Upper lobe of left lung (tissue), 6 donors: ENCODE measurements around the gene APOBEC3G. TPM values are rescaled to one million over a fixed set of nuclear protein-coding genes. Genes with fewer than 3 reads are reported as not detected.

Experiments used
- ATAC-seq, 2 donors: fragments of 200-7000 bp; cut with Tn5 transposase; one replicate each; pipeline ENCODE4 v1.9.1; 2022; ENCODE audit warnings: mild to moderate bottlenecking in 2 of 2, moderate library complexity in 2 of 2; ENCODE audit not compliant: low FRiP score in 2 of 2
- DNase-seq, 2 donors: peaks; one replicate each; pipeline ENCODE4 v3.0.0-alpha.2; 2019 to 2020
- H3K27ac ChIP-seq, 4 donors: fragments of 200-600 bp; sonication (generic); one replicate each; pipeline ENCODE4 v1.5.1; 2016 to 2019
- H3K27me3 ChIP-seq, 4 donors: fragments of 200-600 bp; sonication (generic); one replicate each; pipeline ENCODE4 v1.5.1; 2017 to 2019
- H3K36me3 ChIP-seq, 4 donors: fragments of 200-600 bp; sonication (generic); one replicate each; pipeline ENCODE4 v1.5.1; 2016 to 2019
- H3K4me1 ChIP-seq, 4 donors: fragments of 200-600 bp; sonication (generic); one replicate each; pipeline ENCODE4 v1.5.1; 2018 to 2019
- H3K4me3 ChIP-seq, 4 donors: fragments of 200-600 bp; sonication (generic); one replicate each; pipeline ENCODE4 v1.5.1; 2017 to 2019; ENCODE audit warnings: mild to moderate bottlenecking in 2 of 4, moderate library complexity in 1 of 4
- H3K9me3 ChIP-seq, 4 donors: fragments of 200-600 bp; sonication (generic); one replicate each; pipeline ENCODE4 v1.5.1; 2018 to 2019
- EP300 ChIP-seq, 4 donors: sonication (generic); formaldehyde crosslinking; IDR thresholded peaks; one replicate each; pipeline ENCODE4 v1.5.1; 2017; ENCODE audit warnings: antibody characterized with exemption in 4 of 4, control low read depth in 2 of 4
- POLR2A ChIP-seq, 4 donors: fragments of 450-650 bp; IDR thresholded peaks; one replicate each; pipeline ENCODE4 v1.5.1; 2016 to 2017; ENCODE audit warnings: antibody characterized with exemption in 4 of 4, mild to moderate bottlenecking in 2 of 4
- POLR2AphosphoS5 ChIP-seq, 2 donors: sonication (generic); formaldehyde crosslinking; IDR thresholded peaks; one replicate each; pipeline ENCODE4 v1.5.1; 2017; ENCODE audit warnings: antibody characterized with exemption in 2 of 2
- WGBS, 2 donors: methylation state at CpG; one replicate each; pipeline ENCODE4 v1.1.5; 2017 to 2018; 5-methylcytosine and 5-hydroxymethylcytosine counted together
- total RNA-seq, 6 donors: library from RNA; depleted of rRNA in 4 of 6; stranded (reverse); fragments of >200 nt in 4 of 6; gene quantifications; one replicate each; pipeline versions ENCODE4 v1.1.0 to v1.2.1, GENCODE V29; 2016 to 2021
- TF ChIP-seq, protein P1 (sequence below), 6 experiments: fragments of 450-650 bp in 4 of 6; fragments of 200-600 bp in 2 of 6; sonication (generic) in 2 of 6; IDR thresholded peaks; one replicate each; pipeline ENCODE4 v1.5.1; 2016 to 2019; ENCODE audit warnings: antibody characterized with exemption in 6 of 6
- donor health status: DM: no; HTN: no; CAD: no; lungs with moderate emphysema.
- donor health status: DM: no; HTN: yes; CAD: no; lungs with severe emphysema.

The APOBEC3G gene
- total RNA-seq, 6 donors from 2014 or later, result 10.2 to 38.8 (median 15.8) TPM

DNA sequence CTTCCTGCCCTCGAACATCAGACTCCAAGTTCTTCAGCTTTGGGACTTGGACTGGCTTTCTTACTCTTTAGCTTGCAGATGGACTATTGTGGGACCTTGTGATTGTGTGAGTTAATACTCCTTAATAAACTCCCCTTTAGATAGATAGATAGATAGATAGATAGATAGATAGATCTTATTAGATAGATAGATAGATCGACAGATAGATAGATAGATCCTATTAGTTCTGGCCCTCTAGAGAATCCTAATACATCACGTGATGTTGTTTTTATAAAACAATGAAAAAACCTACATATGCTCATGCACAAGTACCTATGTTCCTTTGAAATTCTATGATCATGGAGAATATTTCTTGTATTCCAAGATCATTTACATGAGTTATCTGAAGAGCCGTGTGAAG lies 43.9 kb downstream of the APOBEC3G start:
- Histone ChIP-seq H3K4me3 (no peak overlapping the region), H3K4me1 (peaks cover 0 to 7% (median 2%) of the 10 kb centered on the region in 4 donors), H3K27me3 (no peaks in the 10 kb centered on the region), H3K27ac (no peak overlapping the region), H3K36me3 (no peaks in the 10 kb centered on the region), H3K9me3 (no peaks in the 10 kb centered on the region)
- DNase-seq (no peak), ATAC-seq (no peak)
- WGBS, 2 donors, result 92% methylated on average over 4 of the region's 4 CpGs
- TF ChIP-seq POLR2A (IDR thresholded peaks at IDR 0.05) (no peak), EP300 (IDR thresholded peaks at IDR 0.05) (no peak), POLR2AphosphoS5 (IDR thresholded peaks at IDR 0.05) (no peak)
- TF ChIP-seq, protein P1, sequence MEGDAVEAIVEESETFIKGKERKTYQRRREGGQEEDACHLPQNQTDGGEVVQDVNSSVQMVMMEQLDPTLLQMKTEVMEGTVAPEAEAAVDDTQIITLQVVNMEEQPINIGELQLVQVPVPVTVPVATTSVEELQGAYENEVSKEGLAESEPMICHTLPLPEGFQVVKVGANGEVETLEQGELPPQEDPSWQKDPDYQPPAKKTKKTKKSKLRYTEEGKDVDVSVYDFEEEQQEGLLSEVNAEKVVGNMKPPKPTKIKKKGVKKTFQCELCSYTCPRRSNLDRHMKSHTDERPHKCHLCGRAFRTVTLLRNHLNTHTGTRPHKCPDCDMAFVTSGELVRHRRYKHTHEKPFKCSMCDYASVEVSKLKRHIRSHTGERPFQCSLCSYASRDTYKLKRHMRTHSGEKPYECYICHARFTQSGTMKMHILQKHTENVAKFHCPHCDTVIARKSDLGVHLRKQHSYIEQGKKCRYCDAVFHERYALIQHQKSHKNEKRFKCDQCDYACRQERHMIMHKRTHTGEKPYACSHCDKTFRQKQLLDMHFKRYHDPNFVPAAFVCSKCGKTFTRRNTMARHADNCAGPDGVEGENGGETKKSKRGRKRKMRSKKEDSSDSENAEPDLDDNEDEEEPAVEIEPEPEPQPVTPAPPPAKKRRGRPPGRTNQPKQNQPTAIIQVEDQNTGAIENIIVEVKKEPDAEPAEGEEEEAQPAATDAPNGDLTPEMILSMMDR (IDR thresholded peaks at IDR 0.05), result no peak

DNA sequence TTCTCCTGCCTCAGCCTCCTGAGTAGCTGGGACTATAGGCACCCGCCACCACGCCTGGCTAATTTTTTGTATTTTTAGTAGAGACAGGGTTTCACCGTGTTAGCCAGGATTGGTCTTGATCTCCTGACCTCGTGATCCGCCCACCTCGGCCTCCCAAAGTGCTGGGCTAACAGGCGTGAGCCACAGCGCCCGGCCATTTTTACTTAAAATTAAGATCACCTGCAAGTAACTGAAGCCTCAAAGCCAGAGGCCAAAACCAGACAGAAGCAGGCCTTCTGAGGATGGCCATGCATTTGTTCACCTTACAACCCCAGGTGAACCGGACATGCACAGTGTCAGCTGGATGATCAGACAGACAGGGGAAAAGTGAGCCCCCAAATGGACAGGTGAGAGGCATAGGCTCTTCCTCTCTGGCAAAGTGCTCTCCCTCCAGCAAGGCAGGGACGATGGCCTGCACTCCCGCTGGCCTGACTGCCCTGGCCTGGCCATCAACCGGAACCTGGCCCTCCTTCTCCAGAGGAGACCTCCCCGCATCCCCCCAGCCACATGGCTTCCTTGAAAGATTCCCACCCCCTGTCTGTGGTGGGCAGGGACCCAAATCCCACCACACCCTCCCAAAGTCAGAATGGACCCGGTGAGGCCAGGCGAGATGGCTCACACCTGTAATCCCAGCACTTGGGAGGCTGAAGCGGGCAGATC lies 45.8 kb downstream of the APOBEC3G start:
- peaks cover 0 to 7% (median 2%) of the 10 kb centered on the region in 4 donors for H3K4me1 ChIP-seq
- H3K27ac ChIP-seq, result no peak overlapping the region
- DNase-seq, result no peak
- no peaks in the 10 kb centered on the region for H3K9me3 ChIP-seq
- no peaks in the 10 kb centered on the region for H3K27me3 ChIP-seq
- TF ChIP-seq, protein P1 (IDR thresholded peaks at IDR 0.05), result no peak
- TF ChIP-seq POLR2A (IDR thresholded peaks at IDR 0.05), result no peak
- no peak for TF ChIP-seq POLR2AphosphoS5 (IDR thresholded peaks at IDR 0.05)
- no peak for TF ChIP-seq EP300 (IDR thresholded peaks at IDR 0.05)
- no peaks in the 10 kb centered on the region for H3K36me3 ChIP-seq
- no peak overlapping the region for H3K4me3 ChIP-seq
- no peak for ATAC-seq
- WGBS, 2 donors, result 96 to 97% methylated on average over 11 to 17 of the region's 17 CpGs

DNA sequence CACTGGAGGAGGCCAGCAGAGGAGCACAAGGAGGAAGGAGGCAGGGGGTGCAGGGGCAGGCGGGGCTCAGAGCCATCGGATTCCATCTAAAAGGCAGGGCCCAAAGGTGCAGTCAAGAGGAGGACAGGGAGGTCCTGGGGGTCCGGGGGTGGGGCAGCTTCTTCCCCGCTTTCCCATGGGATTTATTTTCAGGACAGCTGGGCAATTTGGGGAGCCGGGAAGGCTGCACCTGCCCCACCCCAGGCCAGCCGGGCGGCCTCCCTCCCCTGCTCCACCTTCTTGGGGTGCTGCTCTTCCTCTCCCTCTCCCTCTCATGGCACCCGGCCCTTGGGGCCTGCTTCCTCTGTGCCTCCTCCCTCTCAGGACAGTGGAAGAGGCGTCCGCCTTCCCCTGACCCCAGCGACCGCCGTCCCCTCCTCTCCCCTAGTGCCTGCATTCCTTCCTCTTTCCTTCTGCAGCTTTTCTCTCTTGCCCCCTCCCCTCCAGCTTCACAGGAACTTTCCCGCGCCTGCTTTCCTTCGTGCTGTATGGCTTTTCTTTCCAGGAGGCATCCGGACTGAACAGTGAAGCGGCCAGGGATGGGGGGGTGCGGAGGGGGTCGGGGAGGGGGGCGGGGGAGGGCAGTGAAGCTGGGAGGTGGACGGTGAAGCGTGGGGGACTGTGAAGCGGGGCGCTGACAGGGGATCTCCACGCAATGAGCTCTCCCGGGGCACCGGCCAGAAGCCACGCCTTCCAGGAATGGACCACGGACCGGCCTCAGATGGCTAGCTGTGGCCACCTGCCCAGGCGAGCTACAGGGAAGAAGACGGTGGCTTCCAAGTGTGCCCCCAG lies 46.9 kb downstream of the APOBEC3G start:
- WGBS, 2 donors, result 28 to 43% methylated on average over 28 to 29 of the region's 33 CpGs
- peak in 1 of 2 donors; percentile 21 for ATAC-seq
- DNase-seq, result peak in 1 of 2 donors; percentile 53

DNA sequence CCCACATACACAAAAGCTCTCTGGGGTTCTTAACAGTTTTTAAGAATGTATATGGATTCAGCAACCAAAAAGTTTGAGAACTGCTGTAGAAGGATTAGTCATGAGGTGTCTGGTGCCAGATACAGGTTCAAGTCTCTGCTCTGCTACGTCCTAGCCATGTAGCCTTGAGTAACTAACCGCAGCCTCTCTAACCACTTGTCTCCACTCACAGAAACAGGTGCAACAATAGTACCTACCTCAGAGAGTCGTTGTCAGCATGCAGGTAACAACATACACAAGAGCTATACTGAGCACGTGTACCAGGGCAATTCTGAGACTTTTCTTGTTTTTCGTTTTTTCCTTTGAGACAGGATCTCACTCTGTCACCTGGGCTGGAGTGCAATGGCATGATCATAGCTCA lies 48.5 kb downstream of the APOBEC3G start:
- H3K4me1 ChIP-seq, result peaks cover 0 to 7% (median 2%) of the 10 kb centered on the region in 4 donors
- H3K27ac ChIP-seq, result no peak overlapping the region
- no peaks in the 10 kb centered on the region for H3K9me3 ChIP-seq
- no peaks in the 10 kb centered on the region for H3K27me3 ChIP-seq
- no peak for DNase-seq
- H3K36me3 ChIP-seq, result peaks cover 0 to 7% (median 0%) of the 10 kb centered on the region in 4 donors
- TF ChIP-seq POLR2A (IDR thresholded peaks at IDR 0.05) (no peak), EP300 (IDR thresholded peaks at IDR 0.05) (no peak), POLR2AphosphoS5 (IDR thresholded peaks at IDR 0.05) (no peak)
- TF ChIP-seq, protein P1 (IDR thresholded peaks at IDR 0.05), result no peak
- no peak for ATAC-seq
- WGBS, 2 donors, result 73 to 78% methylated on average over 5 of the region's 5 CpGs
- no peak overlapping the region for H3K4me3 ChIP-seq

More for the DNA sequence above, 46.9 kb downstream of the APOBEC3G start:
- Histone ChIP-seq H3K36me3 (no peaks in the 10 kb centered on the region), H3K9me3 (no peaks in the 10 kb centered on the region), H3K4me1 (peaks cover 0 to 7% (median 2%) of the 10 kb centered on the region in 4 donors), H3K27me3 (no peaks in the 10 kb centered on the region), H3K27ac (no peak overlapping the region), H3K4me3 (no peak overlapping the region)
- no peak for TF ChIP-seq POLR2A (IDR thresholded peaks at IDR 0.05)
- no peak for TF ChIP-seq POLR2AphosphoS5 (IDR thresholded peaks at IDR 0.05)
- TF ChIP-seq, protein P1 (IDR thresholded peaks at IDR 0.05), result no peak
- TF ChIP-seq EP300 (IDR thresholded peaks at IDR 0.05), result no peak
